ENCODE measurements around the gene WNK2. TPM values are rescaled to one million over a fixed set of nuclear protein-coding genes. Genes with fewer than 3 reads are reported as not detected.

WNK2 gene
- total RNA-seq, 1 experiment from 2014 or later = 69.4 TPM

- H2BK15ac ChIP-seq (ENCODE audit: low read depth, low read length) = no peak overlapping the region
- no peak overlapping the region for H3K56ac ChIP-seq (ENCODE audit: insufficient read length, low read depth, low read length)
- H4K8ac ChIP-seq (replicated peaks; ENCODE audit: insufficient read length, low read depth, low read length) = no peak overlapping the region
- no peak overlapping the region for H4K5ac ChIP-seq (ENCODE audit: insufficient read length, low read depth, low read length)
- H2BK20ac ChIP-seq (ENCODE audit: low read depth, low read length, poor library complexity, severe bottlenecking) = no peak overlapping the region
- no peak overlapping the region for H3K27ac ChIP-seq (ENCODE audit: insufficient read length, low read depth, low read length)
- WGBS (ENCODE audit: extremely low coverage, insufficient read length, low lambda C conversion rate) = no CpG with 5 or more reads among the region's 11 CpGs
- no peak overlapping the region for H3T11ph ChIP-seq (ENCODE audit: low read length)
- H3K23ac ChIP-seq (ENCODE audit: insufficient read length, low read depth, low read length) = no peak overlapping the region
- H3K9me3 ChIP-seq (ENCODE audit: control insufficient read depth, low read depth, low read length) = no peaks in the 10 kb centered on the region
- H3K4ac ChIP-seq (ENCODE audit: low read depth, low read length) = no peak overlapping the region
- H3K36me3 Mint-ChIP-seq (ENCODE audit: insufficient read depth in 1 of 3, low read depth in 3 of 3) = peaks cover 3 to 44% (median 3%) of the 10 kb centered on the region in 3 experiments; a peak in 6 of 7 replicates
- H3K79me2 ChIP-seq (ENCODE audit: insufficient read depth, low read length) = no peaks in the 10 kb centered on the region
- no peak overlapping the region for H3K4me3 Mint-ChIP-seq
- no peak overlapping the region for H2AFZ ChIP-seq (ENCODE audit: low read length)
- no peak overlapping the region for H2BK12ac ChIP-seq (ENCODE audit: insufficient read length, low read depth, low read length)
- H2BK5ac ChIP-seq (ENCODE audit: insufficient read length, low read length) = no peak overlapping the region
- no peak overlapping the region for H3K4me2 ChIP-seq (ENCODE audit: insufficient read depth, insufficient read length, low read length)
- peak overlapping the region in 1 of 3 experiments; percentile 13; a peak in 1 of 7 replicates for H3K27ac Mint-ChIP-seq
- H3K4me1 ChIP-seq (ENCODE audit: insufficient read depth, low read length) = no peaks in the 10 kb centered on the region
- H3K9ac ChIP-seq (ENCODE audit: extremely low read depth, insufficient read length, low read length) = no peak overlapping the region
- H3K27me3 Mint-ChIP-seq (ENCODE audit: low read depth) = no peaks in the 10 kb centered on the region; the same call in 1 of the 2 replicates
- H3K14ac ChIP-seq (ENCODE audit: insufficient read depth, low read length) = no peak overlapping the region
- DNase-seq = no peak
- no peaks in the 10 kb centered on the region for H3K79me1 ChIP-seq (ENCODE audit: insufficient read depth, low read depth, low read length, poor library complexity, severe bottlenecking)
- no peak overlapping the region for H2AK5ac ChIP-seq (ENCODE audit: insufficient read length, low read length)
- no peak overlapping the region for H3K18ac ChIP-seq (ENCODE audit: insufficient read length, low read depth, low read length)
- H2BK120ac ChIP-seq (ENCODE audit: low read depth, low read length, poor library complexity, severe bottlenecking) = no peak overlapping the region
- H3K27me3 ChIP-seq (ENCODE audit: insufficient read depth, low read length) = no peaks in the 10 kb centered on the region
- no peaks in the 10 kb centered on the region for H3K9me3 Mint-ChIP-seq
- peaks cover 7 to 15% of the 10 kb centered on the region in 2 experiments for H3K4me1 Mint-ChIP-seq
- TF ChIP-seq CTCF (conservative IDR thresholded peaks at IDR 0.05) = no peak
- no peaks in the 10 kb centered on the region for H3K23me2 ChIP-seq (ENCODE audit: insufficient read length, low read depth, low read length, poor library complexity, severe bottlenecking)
- H4K91ac ChIP-seq (ENCODE audit: insufficient read length, low read depth, low read length) = no peak overlapping the region
- no peaks in the 10 kb centered on the region for H4K20me1 ChIP-seq (ENCODE audit: control insufficient read depth, insufficient read depth, insufficient read length)
Observed at GRCh38 chr9:93320591-93321219, 136.8 kb downstream of the WNK2 start.

All from H9 (cell line).